NCI-H526 (cell line): ENCODE measurements around the gene SERP2.
A peak's percentile ranks its signal among the peaks of the same experiment; 100 is the strongest.

Source experiments
- DNase-seq, 2 experiments: peaks; one replicate each; lab custom pipeline; 2025; lab: John Stamatoyannopoulos, UW

Gene SERP2

DNA sequence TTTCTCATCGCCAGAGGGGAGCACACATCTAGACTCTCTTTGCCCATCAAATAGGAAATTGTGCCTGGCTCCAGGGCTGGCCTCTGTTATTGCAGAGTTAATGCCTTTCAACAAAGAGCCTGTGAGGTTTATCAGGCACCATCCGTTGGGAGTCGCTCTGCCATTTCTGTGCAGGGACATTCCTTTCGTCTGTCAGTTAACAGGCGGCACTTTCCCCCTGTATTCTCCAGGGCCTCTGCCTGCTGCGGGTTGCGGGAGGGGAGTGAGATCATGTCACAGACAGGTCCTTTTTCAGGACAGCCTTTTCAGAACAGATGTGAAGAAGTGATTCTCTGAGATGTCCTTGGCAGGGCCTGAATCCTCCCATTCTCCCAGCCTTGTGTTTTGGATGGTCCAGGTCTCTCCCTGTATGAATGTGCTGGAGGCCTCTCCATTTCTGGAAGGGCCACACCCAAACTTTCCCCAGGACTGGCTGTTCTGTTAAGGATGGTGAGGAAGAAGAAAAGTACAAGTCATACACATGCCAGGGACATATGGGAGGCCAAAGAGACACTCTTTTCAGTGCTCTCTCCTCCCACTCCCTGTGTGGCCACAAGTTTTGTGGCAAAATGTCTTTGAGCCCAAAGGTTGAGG lies 14.9 kb downstream of the SERP2 start:
- DNase-seq: peak in 1 of 2 experiments; percentile 42

DNA sequence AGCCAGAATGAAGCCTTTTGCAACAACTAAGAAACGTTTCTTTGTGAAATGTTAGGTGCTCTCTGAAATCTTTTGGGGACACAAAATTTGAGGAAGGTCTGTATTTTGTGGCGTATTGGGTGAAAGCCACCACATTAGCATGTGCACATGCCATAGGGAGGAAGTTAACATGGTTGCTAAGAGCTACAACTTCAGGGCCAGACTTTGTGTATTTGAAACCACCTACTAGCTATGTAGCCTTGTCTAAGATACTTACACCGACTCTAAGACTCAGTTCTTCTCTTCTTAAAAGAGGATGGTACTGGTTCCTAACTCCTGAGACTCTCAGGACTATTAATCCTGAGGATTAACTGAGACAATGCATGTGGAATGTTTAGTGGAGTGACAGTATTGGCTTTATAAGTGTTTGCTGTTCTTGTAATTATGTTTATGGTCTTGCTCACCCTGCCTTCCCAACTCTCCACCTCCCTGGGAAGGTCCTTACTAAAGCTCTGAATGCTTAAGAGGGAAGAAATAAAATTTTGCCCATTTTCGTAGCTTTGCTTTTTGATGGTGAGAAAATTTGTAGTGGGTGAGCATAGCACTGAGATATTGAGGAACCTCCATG lies 15.5 kb downstream of the SERP2 start:
- no peak for DNase-seq

- DNase-seq: no peak
These were observed 16.3 kb downstream of the SERP2 start for GRCh38 chr13:44389876-44390275.

DNA sequence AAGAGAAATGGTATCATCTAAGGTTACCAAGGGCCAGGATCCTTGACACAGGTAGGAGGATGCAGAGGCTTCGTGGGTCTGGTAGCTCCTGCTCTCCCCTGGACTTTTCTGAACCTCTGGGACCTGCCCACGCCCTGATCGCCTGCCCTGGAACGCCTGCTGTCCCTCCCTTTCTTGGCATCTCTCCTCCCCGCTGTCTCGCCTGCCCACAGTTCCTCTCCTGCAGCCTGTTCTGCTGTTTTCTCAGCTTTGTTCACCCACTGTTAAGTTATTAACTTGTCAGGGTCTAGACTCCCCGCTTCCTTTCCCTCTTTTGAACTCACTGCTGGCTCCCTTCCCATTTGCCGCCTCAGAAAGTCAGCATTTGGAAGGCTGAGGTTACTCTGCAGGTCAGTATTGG lies 19.8 kb downstream of the SERP2 start:
- DNase-seq: no peak

DNA sequence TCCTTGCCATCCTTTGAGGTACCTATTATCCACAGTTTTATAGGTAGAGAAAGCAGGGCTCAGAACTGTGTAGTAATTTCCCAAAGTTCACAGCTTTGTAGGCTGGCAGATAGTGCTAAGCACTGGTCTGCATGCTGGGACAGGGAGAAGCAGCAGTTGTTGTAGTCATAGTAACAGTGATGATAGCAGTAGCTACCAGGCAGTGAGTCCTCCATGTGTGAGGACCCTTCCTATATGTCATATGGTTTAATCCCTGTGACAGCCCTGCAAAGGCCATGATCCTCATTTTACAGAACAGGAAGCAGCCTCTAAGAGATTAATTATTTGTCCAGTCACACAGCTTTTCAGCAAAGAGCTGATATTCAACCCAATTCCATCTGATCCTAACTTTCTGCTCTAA lies 21.0 kb downstream of the SERP2 start:
- no peak for DNase-seq

DNA sequence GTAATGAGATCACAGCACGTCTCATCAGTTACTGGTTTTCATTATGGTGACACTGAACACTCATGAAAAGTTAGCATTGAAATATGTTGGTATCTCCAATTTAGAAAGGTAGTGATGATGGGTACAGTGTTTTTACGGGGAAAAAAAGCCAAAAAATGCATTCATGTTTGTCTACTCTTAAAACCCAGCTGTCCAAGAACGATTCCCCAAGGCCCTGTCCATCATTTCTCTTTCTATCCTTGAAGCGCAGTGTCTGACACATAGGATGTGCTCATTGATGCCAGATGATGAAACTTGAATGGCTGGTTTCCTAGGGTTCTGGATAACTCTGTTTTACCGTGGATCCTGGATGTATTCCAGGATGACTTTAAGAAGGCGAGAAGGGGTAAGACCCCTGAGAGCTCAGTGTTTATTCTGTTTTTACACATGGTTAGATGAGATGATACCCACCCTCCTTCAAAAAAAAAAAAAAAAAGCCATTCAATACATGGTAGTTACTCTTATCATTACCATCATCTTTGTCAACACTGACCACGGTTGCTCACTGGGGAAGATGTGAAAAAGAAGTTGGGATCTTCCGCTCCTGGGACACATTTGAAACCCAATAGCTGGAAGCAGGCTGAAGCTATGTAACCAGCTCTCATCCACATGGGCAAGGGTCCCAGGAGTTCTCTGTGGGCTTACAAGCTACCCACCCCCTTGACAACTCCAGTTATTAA lies 22.5 kb downstream of the SERP2 start:
- DNase-seq: no peak

- DNase-seq: peak in 1 of 2 experiments; percentile 28
These were observed 23.3 kb downstream of the SERP2 start for GRCh38 chr13:44396701-44397580.

GRCh38 chr13:44397766-44398223 lies 24.2 kb downstream of the SERP2 start:
- no peak for DNase-seq

GRCh38 chr13:44398606-44399005 lies 25.0 kb downstream of the SERP2 start:
- no peak for DNase-seq

GRCh38 chr13:44399074-44399473 lies 25.4 kb downstream of the SERP2 start:
- DNase-seq: no peak

GRCh38 chr13:44400736-44401135 lies 27.1 kb downstream of the SERP2 start:
- peak in 1 of 2 experiments; percentile 55 for DNase-seq

- DNase-seq: peak in 1 of 2 experiments; percentile 38
These were observed 28.0 kb downstream of the SERP2 start for GRCh38 chr13:44401577-44401976.

DNA sequence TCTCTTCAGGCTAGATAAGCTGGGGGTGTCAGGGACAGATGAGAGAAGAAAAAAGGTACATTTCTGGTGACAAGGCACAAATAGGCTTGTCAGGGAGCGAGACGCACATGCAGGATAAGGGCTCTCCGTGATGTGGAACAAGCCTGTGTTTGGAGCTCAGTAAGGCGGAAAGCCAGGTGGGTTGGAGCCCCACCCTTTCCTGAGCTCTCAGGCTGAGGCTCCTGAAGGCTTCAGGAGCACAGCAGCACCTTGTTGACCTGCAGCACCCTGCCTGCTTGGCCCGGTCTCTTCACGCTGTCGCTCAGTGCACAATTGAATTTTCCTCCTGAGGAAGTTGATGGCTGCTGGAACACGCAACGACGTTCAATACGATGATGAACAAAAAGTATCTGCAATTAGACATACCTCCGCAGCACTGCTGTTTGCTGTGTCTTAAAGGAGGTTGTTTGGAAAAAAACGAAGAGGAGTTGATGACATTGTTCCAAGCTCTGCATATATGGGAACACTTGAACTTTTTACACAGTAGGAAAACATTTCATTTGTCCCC lies 29.3 kb downstream of the SERP2 start:
- peak; percentile 79 to 91 for DNase-seq

DNA sequence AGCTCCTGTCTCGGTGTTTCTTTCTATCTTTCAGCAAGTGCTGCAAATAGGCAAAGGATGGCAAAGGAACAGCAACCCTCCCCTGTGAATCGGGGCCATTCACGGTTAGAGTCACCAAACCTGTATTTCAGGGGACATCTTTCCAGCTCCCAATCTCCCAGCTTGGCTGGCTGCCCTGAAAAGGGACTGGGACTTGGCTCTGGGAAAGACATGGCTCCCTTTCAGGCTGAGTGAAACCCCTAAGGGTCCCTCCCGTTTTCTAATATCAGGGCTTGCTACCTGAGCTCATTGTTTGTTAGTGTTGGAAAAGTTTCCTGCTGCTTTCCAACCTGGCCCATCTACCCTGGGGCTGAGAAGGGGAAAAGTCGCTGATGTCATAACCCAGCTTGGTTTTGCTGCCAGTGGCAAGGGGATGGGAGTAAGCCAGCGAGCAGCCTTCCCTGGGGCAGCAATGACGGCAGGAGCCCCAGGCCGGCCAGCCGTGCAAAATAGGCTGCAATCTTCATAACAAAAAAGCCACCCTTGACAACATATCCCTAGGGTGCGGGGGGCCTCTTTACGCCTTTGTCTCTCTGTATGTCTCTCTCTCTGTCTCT lies 29.9 kb downstream of the SERP2 start:
- DNase-seq: peak; percentile 74 to 85

- DNase-seq: peak; percentile 79 to 87
These were observed 30.9 kb downstream of the SERP2 start for GRCh38 chr13:44404261-44405132.

GRCh38 chr13:44406617-44407016 lies 33.0 kb downstream of the SERP2 start:
- no peak for DNase-seq

DNA sequence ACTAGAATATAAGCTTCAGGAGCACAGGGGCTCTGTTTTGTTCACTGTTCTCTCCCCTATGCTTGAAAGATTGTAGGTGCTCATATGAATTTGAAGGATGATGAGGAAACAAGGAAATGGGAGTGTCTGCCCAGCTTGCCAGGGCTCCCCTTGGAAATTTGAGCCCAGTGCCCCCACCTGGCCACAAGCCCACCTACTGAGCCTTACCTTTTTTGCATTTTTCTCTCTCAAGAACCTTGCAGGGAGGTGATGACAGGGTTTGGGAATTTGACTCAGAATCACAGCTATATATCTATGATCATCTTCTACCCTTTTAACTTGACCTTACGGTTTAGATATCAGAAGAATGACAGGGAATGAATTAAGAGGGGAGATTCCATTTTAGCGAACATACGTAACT lies 33.8 kb downstream of the SERP2 start:
- no peak for DNase-seq

- no peak for DNase-seq
These were observed 34.3 kb downstream of the SERP2 start for GRCh38 chr13:44407891-44408290.

- no peak for DNase-seq
These were observed 36.0 kb downstream of the SERP2 start for GRCh38 chr13:44409595-44409994.

- peak in 1 of 2 experiments; percentile 26 for DNase-seq
These were observed 36.8 kb downstream of the SERP2 start for GRCh38 chr13:44410328-44410859.
